GM13976 (cell line): ENCODE results near the gene NCOA3.

Experiments used
- DNase-seq: peaks from one replicate; pipeline ENCODE4 v3.0.0; 2012; ENCODE audit warnings: low spot score
- in situ Hi-C: fragments of 300-500 bp; cut with MboI; formaldehyde crosslinking; loops from one replicate; pipeline ENCODE4 v1.12.0; 2022; ENCODE audit warnings: low sequenced_read_pairs, mixed read lengths, inconsistent platforms; ENCODE audit not compliant: unreplicated experiment
- TF ChIP-seq, protein P1 (sequence below): IDR thresholded peaks from 2 replicates; pipeline ENCODE4 v1.5.1; 2012; ENCODE audit warnings: borderline replicate concordance, mild to moderate bottlenecking; ENCODE audit not compliant: insufficient read depth; ENCODE audit errors: extremely low read depth, missing control alignments, control extremely low read depth

Gene NCOA3

DNA sequence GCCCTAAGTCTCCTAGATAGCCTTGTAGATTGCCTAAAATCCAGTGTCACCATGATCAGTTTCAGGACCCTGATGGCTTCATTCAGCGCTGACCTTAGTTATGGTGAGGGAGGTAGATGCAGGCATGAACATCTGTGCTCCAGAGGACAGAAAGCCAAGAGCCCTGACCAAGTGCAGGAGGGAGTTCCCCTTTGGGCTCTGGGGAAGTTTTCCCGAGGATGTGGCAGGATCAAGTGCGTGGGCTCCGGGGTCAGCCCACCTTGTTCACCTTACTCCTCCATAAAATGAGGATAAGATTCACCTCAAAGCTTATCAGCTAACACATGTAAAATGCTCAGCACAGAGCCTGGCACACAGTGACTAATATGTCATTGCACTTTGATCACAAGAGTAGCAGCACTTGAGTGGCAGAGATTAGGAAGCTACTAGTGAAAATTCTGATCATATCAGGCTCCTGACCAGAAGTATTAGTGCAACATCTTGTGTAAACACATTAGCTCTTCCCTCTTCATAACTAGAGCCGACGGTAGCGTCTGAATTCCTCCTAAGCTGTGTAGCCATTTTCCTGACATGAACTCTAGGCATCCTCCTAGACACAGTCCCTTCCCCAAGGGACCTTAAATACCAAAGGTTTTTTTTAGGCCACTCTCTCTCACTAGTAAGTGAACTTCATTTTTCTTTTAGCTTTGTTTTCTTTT lies 158.4 kb downstream of the NCOA3 start:
- in situ Hi-C loops, result no loop called here
- TF ChIP-seq, protein P1, sequence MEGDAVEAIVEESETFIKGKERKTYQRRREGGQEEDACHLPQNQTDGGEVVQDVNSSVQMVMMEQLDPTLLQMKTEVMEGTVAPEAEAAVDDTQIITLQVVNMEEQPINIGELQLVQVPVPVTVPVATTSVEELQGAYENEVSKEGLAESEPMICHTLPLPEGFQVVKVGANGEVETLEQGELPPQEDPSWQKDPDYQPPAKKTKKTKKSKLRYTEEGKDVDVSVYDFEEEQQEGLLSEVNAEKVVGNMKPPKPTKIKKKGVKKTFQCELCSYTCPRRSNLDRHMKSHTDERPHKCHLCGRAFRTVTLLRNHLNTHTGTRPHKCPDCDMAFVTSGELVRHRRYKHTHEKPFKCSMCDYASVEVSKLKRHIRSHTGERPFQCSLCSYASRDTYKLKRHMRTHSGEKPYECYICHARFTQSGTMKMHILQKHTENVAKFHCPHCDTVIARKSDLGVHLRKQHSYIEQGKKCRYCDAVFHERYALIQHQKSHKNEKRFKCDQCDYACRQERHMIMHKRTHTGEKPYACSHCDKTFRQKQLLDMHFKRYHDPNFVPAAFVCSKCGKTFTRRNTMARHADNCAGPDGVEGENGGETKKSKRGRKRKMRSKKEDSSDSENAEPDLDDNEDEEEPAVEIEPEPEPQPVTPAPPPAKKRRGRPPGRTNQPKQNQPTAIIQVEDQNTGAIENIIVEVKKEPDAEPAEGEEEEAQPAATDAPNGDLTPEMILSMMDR, result no peak

DNA sequence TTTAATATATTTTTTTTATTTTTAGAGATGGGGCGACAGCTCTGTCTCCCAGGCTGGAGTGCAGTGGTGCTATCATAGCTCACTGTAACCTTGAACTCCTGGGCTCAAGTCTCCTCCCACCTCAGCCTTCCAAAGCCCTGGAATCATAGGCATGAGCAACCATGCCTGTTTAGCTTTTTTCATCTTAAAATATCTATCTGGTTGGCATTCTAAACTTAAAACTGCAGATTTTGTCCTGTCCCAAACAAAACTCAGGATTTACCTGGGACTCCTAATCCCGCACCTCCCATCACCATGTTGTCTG lies 158.9 kb downstream of the NCOA3 start:
- in situ Hi-C loops, result no loop called here
- TF ChIP-seq, protein P1, result no peak
- DNase-seq, result no peak

More for the DNA sequence above, 158.4 kb downstream of the NCOA3 start:
- DNase-seq, result no peak

DNA sequence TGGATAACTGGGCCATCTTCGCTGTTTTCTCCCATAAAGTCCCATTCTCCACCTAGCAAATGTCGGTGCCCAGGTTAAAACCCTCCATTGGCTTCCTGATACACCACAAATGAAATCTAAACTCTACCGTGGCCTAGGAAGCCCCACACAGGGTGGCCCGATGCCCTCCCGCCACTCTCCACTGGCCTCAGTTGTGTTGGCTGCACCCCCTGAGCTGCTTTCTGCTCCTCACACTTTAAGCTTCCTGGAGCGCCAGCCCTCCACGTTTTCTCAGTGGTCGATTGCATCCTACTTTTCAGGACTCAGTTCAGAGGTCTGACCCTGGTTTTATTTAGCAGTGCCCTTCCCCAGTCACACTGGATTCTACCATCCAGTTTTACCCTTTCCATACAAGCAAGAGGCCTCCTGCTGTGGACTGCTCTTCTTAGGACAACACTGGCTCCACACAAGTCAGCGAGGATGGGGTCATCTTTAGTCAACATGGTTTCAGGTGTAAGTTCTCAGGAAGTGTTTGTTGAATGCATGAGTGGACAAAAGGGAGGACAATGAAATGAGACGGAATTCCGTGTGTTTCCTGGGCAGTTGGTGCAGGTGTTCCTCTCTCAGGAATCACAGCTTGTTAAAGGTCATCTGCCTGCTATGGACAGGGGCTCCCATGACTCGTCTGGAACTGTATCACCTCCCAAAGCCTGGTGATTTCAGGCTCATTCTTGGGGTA lies 159.5 kb downstream of the NCOA3 start:
- TF ChIP-seq, protein P1, result no peak
- no peak for DNase-seq
- in situ Hi-C loops, result no loop called here

DNA sequence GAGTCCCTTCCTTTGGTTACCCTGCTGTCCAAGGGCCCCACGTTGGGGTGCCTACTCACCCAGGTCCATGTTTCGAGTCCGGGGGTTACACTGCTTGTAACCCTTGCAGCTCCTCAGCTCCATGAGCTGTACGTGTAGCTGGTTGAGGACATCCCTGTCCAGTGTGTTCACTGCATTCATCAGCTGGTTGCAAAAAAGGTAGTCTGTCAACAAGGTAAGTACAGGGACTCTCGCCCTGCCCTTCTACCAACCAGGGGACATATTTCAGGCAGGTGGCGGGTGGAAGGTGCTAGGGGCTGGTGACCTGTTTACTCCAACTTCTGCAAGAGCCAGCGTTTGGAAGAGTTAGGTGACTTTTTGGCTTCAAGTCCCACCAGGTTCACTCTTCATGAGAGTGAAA lies 160.0 kb downstream of the NCOA3 start:
- in situ Hi-C loops, result no loop called here
- DNase-seq, result no peak
- TF ChIP-seq, protein P1, result no peak

DNA sequence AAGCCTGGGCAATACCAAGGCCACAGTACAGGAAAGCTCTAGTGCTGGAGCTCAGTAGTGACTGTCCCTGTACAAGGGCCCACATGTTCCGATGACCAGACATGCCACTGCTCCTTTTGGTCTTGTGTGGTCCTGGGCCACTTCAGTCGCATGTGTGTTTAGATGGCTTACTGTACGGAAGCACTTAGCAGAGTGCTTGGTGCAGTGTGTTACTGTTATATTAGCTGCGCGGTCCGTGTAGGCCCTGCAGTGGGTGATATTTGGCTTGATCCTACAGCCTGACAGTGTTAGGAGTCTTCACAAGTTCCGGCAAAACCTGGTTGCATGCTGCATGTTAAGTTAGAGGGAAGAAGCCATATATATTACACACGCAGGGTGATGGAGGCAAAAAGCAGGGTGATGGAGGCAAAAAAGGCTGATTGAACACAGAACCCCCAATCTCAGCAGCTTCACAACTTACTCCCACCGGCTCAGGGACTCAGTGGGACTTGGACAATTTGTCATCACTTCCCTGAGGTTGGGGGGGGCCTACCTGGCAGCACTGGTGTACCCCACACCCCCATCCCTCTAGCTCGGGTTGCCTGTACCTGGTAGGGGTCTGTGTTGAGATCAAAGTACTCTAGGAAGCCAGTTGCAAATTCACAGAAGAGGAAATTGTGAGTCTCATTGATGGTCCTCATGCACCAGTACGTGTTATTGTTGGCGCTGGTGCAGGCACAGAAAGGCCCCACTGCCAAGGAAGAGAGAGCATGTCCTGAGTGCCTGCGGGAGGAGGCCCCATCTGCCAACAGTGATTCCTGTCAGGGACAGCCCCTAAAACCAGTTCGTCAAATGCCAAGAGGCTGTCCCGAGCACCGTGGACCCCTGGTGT lies 161.0 kb downstream of the NCOA3 start:
- TF ChIP-seq, protein P1, result no peak
- DNase-seq, result no peak
- in situ Hi-C loops, result no loop called here

DNA sequence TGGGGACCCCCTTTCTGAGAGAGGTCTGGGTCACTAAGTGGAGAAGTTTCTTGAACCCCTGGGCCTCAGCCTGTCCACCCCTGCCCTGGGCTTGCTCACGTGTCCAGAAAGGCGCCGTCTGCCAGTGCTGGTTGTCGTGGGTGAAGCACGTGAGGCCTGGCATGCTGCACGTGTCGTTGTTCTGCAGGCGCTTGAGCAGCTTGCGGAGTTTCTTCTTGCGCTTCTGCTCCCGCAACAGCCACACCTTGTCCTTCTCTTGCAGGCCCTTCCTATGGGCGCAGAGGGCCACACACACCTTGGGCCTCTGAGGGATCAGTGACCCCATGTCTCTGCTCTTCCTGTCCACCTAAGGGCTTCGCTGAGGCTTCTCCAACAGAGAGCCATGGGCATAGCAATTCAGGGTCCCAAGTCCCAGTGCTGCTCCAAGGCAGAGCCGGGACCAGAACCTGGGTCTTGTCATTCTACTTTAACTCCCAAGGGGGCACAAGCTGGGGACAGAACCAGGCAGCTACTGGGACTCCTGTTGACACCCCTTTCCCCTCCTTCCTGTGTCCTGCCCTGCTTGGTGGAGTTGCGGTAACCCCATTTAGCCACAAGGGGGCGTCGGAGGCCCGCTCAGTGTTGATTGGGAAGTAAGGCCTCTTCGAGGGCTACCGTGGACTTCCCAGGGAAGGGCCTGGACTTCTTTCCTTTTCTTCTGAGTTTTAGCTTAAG lies 161.8 kb downstream of the NCOA3 start:
- TF ChIP-seq, protein P1, result peak; percentile 92
- DNase-seq, result peak; percentile 88
- in situ Hi-C loops, result no loop called here
